ENCODE data around the gene GJC2.

GRCh38 chr1:228172591-228173527 lies 23.1 kb downstream of the GJC2 start:
- no peak for TF ChIP-seq CTCF (IDR thresholded peaks at IDR 0.05; ENCODE audit: poor library complexity, severe bottlenecking)
- TF ChIP-seq POLR2AphosphoS5 (IDR thresholded peaks at IDR 0.05), result no peak
- no peak for TF ChIP-seq EZH2 (IDR thresholded peaks at IDR 0.05; ENCODE audit: borderline replicate concordance, insufficient read depth, low read length, poor library complexity, severe bottlenecking)
- TF ChIP-seq TAF1 (IDR thresholded peaks at IDR 0.05; ENCODE audit: low read depth), result no peak
- TF ChIP-seq EP300 (conservative IDR thresholded peaks at IDR 0.05; ENCODE audit: poor library complexity, severe bottlenecking), result no peak
- no peak for TF ChIP-seq RAD21 (conservative IDR thresholded peaks at IDR 0.05)
- no peak for TF ChIP-seq MXI1 (conservative IDR thresholded peaks at IDR 0.05; ENCODE audit: poor library complexity, severe bottlenecking)
- TF ChIP-seq REST (IDR thresholded peaks at IDR 0.05; ENCODE audit: borderline replicate concordance), result no peak

Measured in neural cell (in vitro differentiated cells).